HCT116 (cell line): ENCODE results near the gene PODN. TPM values are rescaled to one million over a fixed set of nuclear protein-coding genes. Genes with fewer than 3 reads are reported as not detected.

Experiments used
- ATAC-seq: fragments of 200-7000 bp; cut with Tn5 transposase; 2 replicates; pipeline ENCODE4 v1.9.1; 2020; ENCODE audit warnings: mild to moderate bottlenecking, moderate library complexity
- BruUV-seq: library from RNA; stranded (reverse); fragments of 400-500 nt; replicated peaks from 2 replicates; lab custom pipeline; 2021; lab: Mats Ljungman, UMichigan
- CTCF ChIA-PET: fragments of 300-600 bp; sonication (Branson Sonifier 250); formaldehyde crosslinking; loops from one replicate; lab custom pipeline; 2021; ENCODE audit warnings: antibody characterized with exemption; lab: Charles Lee
- POLR2A ChIA-PET: fragments of 300-600, 350-600 bp; sonication (Branson Sonifier 250); formaldehyde crosslinking; loops from one replicate; lab custom pipeline; 2021; ENCODE audit warnings: antibody characterized with exemption; lab: Charles Lee
- RAD21 ChIA-PET, 2 experiments: fragments of 300-600 bp; sonication (Branson Sonifier 250); formaldehyde crosslinking; loops; one replicate each; lab custom pipeline; 2023; ENCODE audit warnings: low total read pairs in 2 of 2; ENCODE audit not compliant: uncharacterized antibody in 2 of 2, unreplicated experiment in 2 of 2, low non-redundant PET in 1 of 2; lab: Charles Lee
- DNase-seq: peaks from one replicate; pipeline ENCODE4 v3.0.0-alpha.2; 2010; ENCODE audit warnings: low read depth, low spot score
- H2AFZ ChIP-seq: fragments of 200-600 bp; shearing (Covaris generic), sonication (generic); 2 replicates; pipeline ENCODE4 v1.6.1; 2017; ENCODE audit warnings: low read depth, mixed run types, mixed read lengths, antibody characterized with exemption, low read length; ENCODE audit not compliant: poor library complexity, severe bottlenecking
- H3K27ac ChIP-seq: 2 replicates; pipeline ENCODE4 v1.5.1; 2012; ENCODE audit warnings: low read depth, low read length
- H3K27me3 ChIP-seq: fragments of 200-600 bp; sonication (generic); 2 replicates; pipeline ENCODE4 v1.6.1; 2016; ENCODE audit warnings: mixed run types, low read length, mixed read lengths; ENCODE audit not compliant: insufficient read depth
- H3K36me3 ChIP-seq, 2 experiments: fragments of 200-500 bp in 1 of 2; fragments of 200-600 bp in 1 of 2; sonication (Bioruptor generic) in 1 of 2; sonication (generic) in 1 of 2; 2 replicates each; pipeline versions ENCODE4 v1.5.1 to v1.6.1; 2014 to 2016; ENCODE audit warnings: low read length in 2 of 2, inconsistent platforms in 1 of 2, mixed read lengths in 1 of 2, mixed run types in 1 of 2; ENCODE audit not compliant: insufficient read depth in 2 of 2, control insufficient read depth in 1 of 2
- H3K4me1 ChIP-seq, 2 experiments: fragments of 200-600 bp in 1 of 2; sonication (generic) in 1 of 2; 2 replicates each; pipeline versions ENCODE4 v1.5.1 to v1.6.1; 2012 to 2017; ENCODE audit warnings: low read length in 2 of 2, inconsistent platforms in 1 of 2, mild to moderate bottlenecking in 1 of 2, mixed read lengths in 1 of 2, mixed run types in 1 of 2, moderate library complexity in 1 of 2; ENCODE audit not compliant: insufficient read depth in 2 of 2, control insufficient read depth in 1 of 2
- H3K4me2 ChIP-seq: fragments of 200-600 bp; sonication (generic); 2 replicates; pipeline ENCODE4 v1.6.1; 2017; ENCODE audit warnings: mixed run types, low read length, mixed read lengths
- H3K4me3 ChIP-seq, 2 experiments: fragments of 200-600 bp in 1 of 2; sonication (generic) in 1 of 2; replicated peaks in 1 of 2; 2 replicates each; pipeline ENCODE4 v1.5.1; 2011 to 2016; ENCODE audit warnings: low read length in 2 of 2, control low read depth in 1 of 2, low read depth in 1 of 2, mild to moderate bottlenecking in 1 of 2, mixed read lengths in 1 of 2, mixed run types in 1 of 2
- H3K79me2 ChIP-seq: fragments of 200-600 bp; sonication (generic); 2 replicates; pipeline ENCODE4 v1.6.1; 2017; ENCODE audit warnings: mild to moderate bottlenecking, mixed run types, low read length, moderate library complexity, mixed read lengths; ENCODE audit not compliant: insufficient read depth
- H3K9ac ChIP-seq: fragments of 200-600 bp; sonication (generic); 2 replicates; pipeline ENCODE4 v1.6.1; 2016; ENCODE audit warnings: low read length, mixed read lengths
- H3K9me2 ChIP-seq: fragments of 200-600 bp; sonication (generic), shearing (Covaris generic); 2 replicates; pipeline ENCODE4 v1.6.1; 2017; ENCODE audit warnings: mixed run types, mild to moderate bottlenecking, moderate library complexity; ENCODE audit not compliant: insufficient read depth
- H3K9me3 ChIP-seq, 2 experiments: fragments of 200-500 bp in 1 of 2; fragments of 200-600 bp in 1 of 2; sonication (Bioruptor generic) in 1 of 2; sonication (generic) in 1 of 2; 2 replicates each; pipeline ENCODE4 v1.6.1; 2014 to 2017; ENCODE audit warnings: low read length in 2 of 2, mixed read lengths in 2 of 2, inconsistent platforms in 1 of 2, low read depth in 1 of 2, mild to moderate bottlenecking in 1 of 2, mixed run types in 1 of 2, moderate library complexity in 1 of 2; ENCODE audit not compliant: control insufficient read depth in 1 of 2, insufficient read depth in 1 of 2
- H4K20me1 ChIP-seq: fragments of 200-600 bp; sonication (generic), shearing (Covaris generic); 2 replicates; pipeline ENCODE4 v1.6.1; 2017; ENCODE audit warnings: mixed run types, mild to moderate bottlenecking, moderate library complexity; ENCODE audit not compliant: insufficient read depth
- ATF3 ChIP-seq: IDR thresholded peaks from 2 replicates; pipeline ENCODE4 v1.6.1; 2012
- CEBPB ChIP-seq: IDR thresholded peaks from 2 replicates; pipeline ENCODE4 v1.6.1; 2012; ENCODE audit warnings: low read depth
- EZH2 ChIP-seq: fragments of 200-600 bp; sonication (generic); IDR thresholded peaks from 2 replicates; pipeline ENCODE4 v1.6.1; 2017; ENCODE audit warnings: antibody characterized with exemption, mixed run types
- FOSL1 ChIP-seq: IDR thresholded peaks from 2 replicates; pipeline ENCODE4 v1.6.1; 2012; ENCODE audit warnings: low read depth
- POLR2AphosphoS5 ChIP-seq: IDR thresholded peaks from 2 replicates; pipeline ENCODE4 v1.6.1; 2011; ENCODE audit warnings: mild to moderate bottlenecking, low read depth, low read length, moderate library complexity
- RAD21 ChIP-seq: IDR thresholded peaks from 2 replicates; pipeline ENCODE4 v1.6.1; 2012; ENCODE audit warnings: low read depth, mild to moderate bottlenecking
- SIN3A ChIP-seq: IDR thresholded peaks from 2 replicates; pipeline ENCODE4 v1.6.1; 2012; ENCODE audit warnings: low read depth
- SP1 ChIP-seq: IDR thresholded peaks from 2 replicates; pipeline ENCODE4 v1.6.1; 2012; ENCODE audit warnings: low read depth
- SRF ChIP-seq: IDR thresholded peaks from 2 replicates; pipeline ENCODE4 v1.6.1; 2012; ENCODE audit warnings: low read depth
- TCF7L2 ChIP-seq: IDR thresholded peaks from 2 replicates; pipeline ENCODE4 v1.7.0; 2011; ENCODE audit warnings: borderline replicate concordance, inconsistent platforms; ENCODE audit not compliant: insufficient read depth, insufficient read length; ENCODE audit errors: extremely low read depth
- ZFX ChIP-seq: fragments of 450-650 bp; IDR thresholded peaks from 2 replicates; pipeline ENCODE4 v1.6.1; 2017
- ZNF274 ChIP-seq: fragments of 200-500 bp; sonication (Bioruptor generic); IDR thresholded peaks from 2 replicates; pipeline ENCODE4 v1.6.1; 2014; ENCODE audit warnings: mild to moderate bottlenecking, low read depth, low read length, inconsistent platforms
- intact Hi-C: fragments of 100-400 bp; cut with micrococcal nuclease; formaldehyde crosslinking; loops from 2 replicates; pipeline ENCODE4 v1.10.0; 2022
- total RNA-seq: library from RNA; stranded (reverse); gene quantifications from one replicate; pipeline ENCODE4 v1.2.1, GENCODE V29; 2021; ENCODE audit not compliant: unreplicated experiment

Gene PODN
- total RNA-seq, 1 experiment from 2014 or later, result 0.22 TPM

DNA sequence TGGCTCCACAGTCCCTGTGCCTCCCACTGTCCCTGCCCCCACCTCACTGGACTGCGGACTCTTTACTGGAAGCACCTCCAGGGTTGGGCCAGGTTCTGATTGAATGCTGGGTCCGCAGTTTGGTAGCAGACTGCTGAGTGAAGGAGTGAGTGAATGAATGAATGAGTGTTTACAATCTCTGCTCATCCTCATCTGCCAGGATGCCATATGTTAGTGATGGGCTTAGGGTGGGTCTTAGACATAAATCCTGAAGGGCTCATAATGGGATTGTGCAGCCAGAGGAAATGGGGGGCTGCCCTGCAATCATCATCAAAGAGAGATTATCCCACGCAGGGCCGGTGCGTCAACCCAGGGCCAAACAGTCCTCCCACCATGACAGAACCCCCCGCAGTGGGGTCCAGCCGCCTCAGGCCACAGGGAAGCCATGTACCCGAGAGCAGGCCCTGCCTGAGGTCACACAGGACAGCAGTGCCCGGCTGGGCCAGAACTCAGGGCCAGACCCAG, 54.3 kb downstream of the PODN start:
- TF ChIP-seq ZFX (no peak), POLR2AphosphoS5 (no peak), TCF7L2 (no peak), EZH2 (no peak), RAD21 (no peak), FOSL1 (no peak)
- H3K79me2 ChIP-seq, result no peaks in the 10 kb centered on the region
- DNase-seq, result no peak
- RAD21 ChIA-PET, result no interaction called here
- H2AFZ ChIP-seq, result no peak overlapping the region
- peaks cover 0 to 7% of the 10 kb centered on the region in 2 experiments; a peak in 1 of 4 replicates for H3K9me3 ChIP-seq
- POLR2A ChIA-PET, result no interaction called here
- H3K27me3 ChIP-seq, result no peaks in the 10 kb centered on the region
- peaks cover 0 to 7% of the 10 kb centered on the region in 2 experiments; a peak in 1 of 4 replicates for H3K4me1 ChIP-seq
- H3K4me2 ChIP-seq, result no peak overlapping the region
- H3K36me3 ChIP-seq, result no peaks in the 10 kb centered on the region
- H3K27ac ChIP-seq, result no peak overlapping the region
- H3K9me2 ChIP-seq, result no peaks in the 10 kb centered on the region
- H4K20me1 ChIP-seq, result no peaks in the 10 kb centered on the region
- H3K4me3 ChIP-seq, result no peak overlapping the region
- no peak for ATAC-seq
- BruUV-seq, result no TSS peak
- no peak overlapping the region for H3K9ac ChIP-seq
- intact Hi-C loops, result no loop called here
- CTCF ChIA-PET, result no interaction called here

- intact Hi-C loops, result no loop called here
- H4K20me1 ChIP-seq, result no peaks in the 10 kb centered on the region
- DNase-seq, result no peak
- H3K4me3 ChIP-seq, result no peak overlapping the region
- no peak overlapping the region for H3K4me2 ChIP-seq
- H3K79me2 ChIP-seq, result no peaks in the 10 kb centered on the region
- H3K27me3 ChIP-seq, result no peaks in the 10 kb centered on the region
- peaks cover 0 to 5% of the 10 kb centered on the region in 2 experiments; a peak in 1 of 4 replicates for H3K4me1 ChIP-seq
- ChIA-PET POLR2A (no interaction called here), RAD21 (no interaction called here), CTCF (no interaction called here)
- no peak overlapping the region for H2AFZ ChIP-seq
- no peaks in the 10 kb centered on the region for H3K9me2 ChIP-seq
- no peaks in the 10 kb centered on the region for H3K36me3 ChIP-seq
- no peak for ATAC-seq
- no peak for TF ChIP-seq ATF3
- TF ChIP-seq CEBPB, result no peak
- no peak for TF ChIP-seq SP1
- no peak for TF ChIP-seq ZNF274
- no peak for TF ChIP-seq RAD21
- TF ChIP-seq SRF, result no peak
- TF ChIP-seq SIN3A, result no peak
- TF ChIP-seq, all 23 proteins: peak for 0
- Histone ChIP-seq H3K9ac (no peak overlapping the region), H3K9me3 (peaks cover 0 to 6% of the 10 kb centered on the region in 2 experiments; a peak in 1 of 4 replicates), H3K27ac (no peak overlapping the region)
- BruUV-seq, result no TSS peak
Observed at GRCh38 chr1:53116933-53117600, 55.1 kb downstream of the PODN start.
